Measurements from ENCODE around the gene MATN4. TPM values are rescaled to one million over a fixed set of nuclear protein-coding genes. Genes with fewer than 3 reads are reported as not detected.

The MATN4 gene
- total RNA-seq, 1 experiment from 2014 or later = 0.64 TPM

DNA sequence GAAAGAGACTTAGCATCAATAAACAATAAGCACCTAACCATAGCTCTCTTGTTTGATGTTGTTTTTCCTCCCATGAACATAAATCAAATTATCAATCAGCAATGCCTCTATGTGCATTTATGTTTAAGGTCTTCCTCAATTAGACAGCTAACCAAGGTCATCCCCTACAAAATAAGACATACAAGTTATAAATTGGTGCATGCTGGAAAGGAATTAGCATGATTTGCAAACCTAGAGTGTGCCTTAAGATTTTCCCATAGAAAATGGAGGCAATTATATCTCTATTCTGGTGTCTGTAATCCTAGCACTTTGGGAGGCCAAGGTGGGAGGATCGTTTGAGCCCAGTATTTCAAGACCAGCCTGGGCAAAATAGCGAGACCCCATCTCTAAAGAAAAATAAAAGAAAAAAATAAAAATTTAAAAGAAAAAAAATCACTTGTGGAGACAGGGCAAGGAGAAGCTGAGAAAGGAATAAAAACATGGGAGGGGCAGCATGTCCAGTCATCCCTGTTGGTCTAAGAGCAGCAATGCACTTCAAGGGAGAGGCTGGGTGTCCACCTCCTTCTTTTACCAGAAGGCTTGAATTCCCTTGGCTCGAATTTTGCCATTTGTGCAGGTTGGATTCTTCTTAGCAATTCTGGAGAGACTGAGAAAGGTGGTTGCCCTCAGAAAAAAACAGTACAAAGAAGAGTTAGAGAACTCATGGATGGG is 44.4 kb downstream of the MATN4 start:
- peaks cover 3% of the 10 kb centered on the region; the same call in 1 of the 2 replicates for H3K27me3 ChIP-seq (ENCODE audit: insufficient read depth, low read length)
- H3K4me1 ChIP-seq (ENCODE audit: control insufficient read depth in 1 of 2, insufficient read depth in 2 of 2, low read length in 2 of 2) = no peaks in the 10 kb centered on the region
- DNase-seq (ENCODE audit: low read depth, low spot score) (no peak), ATAC-seq (no peak)
- no peaks in the 10 kb centered on the region for H3K36me3 ChIP-seq (ENCODE audit: control insufficient read depth in 1 of 2, insufficient read depth in 2 of 2, low read length in 2 of 2)
- ChIA-PET CTCF (no interaction called here), POLR2A (no interaction called here), RAD21 (ENCODE audit: low non-redundant PET in 1 of 2, low total read pairs in 2 of 2, uncharacterized antibody in 2 of 2, unreplicated experiment in 2 of 2) (no interaction called here)
- intact Hi-C loops (cut with micrococcal nuclease) = no loop called here
- TF ChIP-seq RAD21 (IDR thresholded peaks at IDR 0.05; ENCODE audit: low read depth) (no peak), EGR1 (IDR thresholded peaks at IDR 0.05; ENCODE audit: low read depth) (no peak), CEBPB (IDR thresholded peaks at IDR 0.05; ENCODE audit: low read depth) (no peak), JUND (IDR thresholded peaks at IDR 0.05) (no peak), ZFX (IDR thresholded peaks at IDR 0.05) (no peak), EZH2phosphoT487 (IDR thresholded peaks at IDR 0.05; ENCODE audit: borderline replicate concordance) (no peak), ELF1 (IDR thresholded peaks at IDR 0.05; ENCODE audit: borderline replicate concordance, low read depth) (no peak), SP1 (IDR thresholded peaks at IDR 0.05; ENCODE audit: low read depth) (no peak), CBX3 (IDR thresholded peaks at IDR 0.05; ENCODE audit: low read depth) (no peak), SIN3A (IDR thresholded peaks at IDR 0.05; ENCODE audit: low read depth) (no peak), POLR2AphosphoS5 (IDR thresholded peaks at IDR 0.05; ENCODE audit: low read depth, low read length) (no peak), ZNF274 (IDR thresholded peaks at IDR 0.05; ENCODE audit: low read depth, low read length) (no peak), SRF (IDR thresholded peaks at IDR 0.05; ENCODE audit: low read depth) (no peak), EZH2 (IDR thresholded peaks at IDR 0.05) (no peak)
- TF ChIP-seq, protein P1, sequence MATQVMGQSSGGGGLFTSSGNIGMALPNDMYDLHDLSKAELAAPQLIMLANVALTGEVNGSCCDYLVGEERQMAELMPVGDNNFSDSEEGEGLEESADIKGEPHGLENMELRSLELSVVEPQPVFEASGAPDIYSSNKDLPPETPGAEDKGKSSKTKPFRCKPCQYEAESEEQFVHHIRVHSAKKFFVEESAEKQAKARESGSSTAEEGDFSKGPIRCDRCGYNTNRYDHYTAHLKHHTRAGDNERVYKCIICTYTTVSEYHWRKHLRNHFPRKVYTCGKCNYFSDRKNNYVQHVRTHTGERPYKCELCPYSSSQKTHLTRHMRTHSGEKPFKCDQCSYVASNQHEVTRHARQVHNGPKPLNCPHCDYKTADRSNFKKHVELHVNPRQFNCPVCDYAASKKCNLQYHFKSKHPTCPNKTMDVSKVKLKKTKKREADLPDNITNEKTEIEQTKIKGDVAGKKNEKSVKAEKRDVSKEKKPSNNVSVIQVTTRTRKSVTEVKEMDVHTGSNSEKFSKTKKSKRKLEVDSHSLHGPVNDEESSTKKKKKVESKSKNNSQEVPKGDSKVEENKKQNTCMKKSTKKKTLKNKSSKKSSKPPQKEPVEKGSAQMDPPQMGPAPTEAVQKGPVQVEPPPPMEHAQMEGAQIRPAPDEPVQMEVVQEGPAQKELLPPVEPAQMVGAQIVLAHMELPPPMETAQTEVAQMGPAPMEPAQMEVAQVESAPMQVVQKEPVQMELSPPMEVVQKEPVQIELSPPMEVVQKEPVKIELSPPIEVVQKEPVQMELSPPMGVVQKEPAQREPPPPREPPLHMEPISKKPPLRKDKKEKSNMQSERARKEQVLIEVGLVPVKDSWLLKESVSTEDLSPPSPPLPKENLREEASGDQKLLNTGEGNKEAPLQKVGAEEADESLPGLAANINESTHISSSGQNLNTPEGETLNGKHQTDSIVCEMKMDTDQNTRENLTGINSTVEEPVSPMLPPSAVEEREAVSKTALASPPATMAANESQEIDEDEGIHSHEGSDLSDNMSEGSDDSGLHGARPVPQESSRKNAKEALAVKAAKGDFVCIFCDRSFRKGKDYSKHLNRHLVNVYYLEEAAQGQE (IDR thresholded peaks at IDR 0.05; ENCODE audit: low read depth) = no peak
- TF ChIP-seq, protein P2, sequence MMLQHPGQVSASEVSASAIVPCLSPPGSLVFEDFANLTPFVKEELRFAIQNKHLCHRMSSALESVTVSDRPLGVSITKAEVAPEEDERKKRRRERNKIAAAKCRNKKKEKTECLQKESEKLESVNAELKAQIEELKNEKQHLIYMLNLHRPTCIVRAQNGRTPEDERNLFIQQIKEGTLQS (IDR thresholded peaks at IDR 0.05) = no peak
- TF ChIP-seq, protein P3, sequence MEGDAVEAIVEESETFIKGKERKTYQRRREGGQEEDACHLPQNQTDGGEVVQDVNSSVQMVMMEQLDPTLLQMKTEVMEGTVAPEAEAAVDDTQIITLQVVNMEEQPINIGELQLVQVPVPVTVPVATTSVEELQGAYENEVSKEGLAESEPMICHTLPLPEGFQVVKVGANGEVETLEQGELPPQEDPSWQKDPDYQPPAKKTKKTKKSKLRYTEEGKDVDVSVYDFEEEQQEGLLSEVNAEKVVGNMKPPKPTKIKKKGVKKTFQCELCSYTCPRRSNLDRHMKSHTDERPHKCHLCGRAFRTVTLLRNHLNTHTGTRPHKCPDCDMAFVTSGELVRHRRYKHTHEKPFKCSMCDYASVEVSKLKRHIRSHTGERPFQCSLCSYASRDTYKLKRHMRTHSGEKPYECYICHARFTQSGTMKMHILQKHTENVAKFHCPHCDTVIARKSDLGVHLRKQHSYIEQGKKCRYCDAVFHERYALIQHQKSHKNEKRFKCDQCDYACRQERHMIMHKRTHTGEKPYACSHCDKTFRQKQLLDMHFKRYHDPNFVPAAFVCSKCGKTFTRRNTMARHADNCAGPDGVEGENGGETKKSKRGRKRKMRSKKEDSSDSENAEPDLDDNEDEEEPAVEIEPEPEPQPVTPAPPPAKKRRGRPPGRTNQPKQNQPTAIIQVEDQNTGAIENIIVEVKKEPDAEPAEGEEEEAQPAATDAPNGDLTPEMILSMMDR (IDR thresholded peaks at IDR 0.05 in 2 of 3, conservative IDR thresholded peaks at IDR 0.05 in 1 of 3; ENCODE audit: borderline replicate concordance in 1 of 3, insufficient read depth in 1 of 3, low read depth in 2 of 3, low read length in 2 of 3) = no peak
- TF ChIP-seq, protein P4, sequence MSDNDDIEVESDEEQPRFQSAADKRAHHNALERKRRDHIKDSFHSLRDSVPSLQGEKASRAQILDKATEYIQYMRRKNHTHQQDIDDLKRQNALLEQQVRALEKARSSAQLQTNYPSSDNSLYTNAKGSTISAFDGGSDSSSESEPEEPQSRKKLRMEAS (IDR thresholded peaks at IDR 0.05) = no peak
- BruUV-seq (replicated peaks) = no TSS peak
- H2AFZ ChIP-seq (ENCODE audit: low read depth, low read length, poor library complexity, severe bottlenecking) = no peak overlapping the region
- H3K27ac ChIP-seq (ENCODE audit: low read depth, low read length) = no peak overlapping the region
- H3K9ac ChIP-seq (ENCODE audit: low read length) = no peak overlapping the region
- no peaks in the 10 kb centered on the region for H3K9me3 ChIP-seq (ENCODE audit: control insufficient read depth in 1 of 2, insufficient read depth in 1 of 2, low read depth in 1 of 2, low read length in 2 of 2)
- no peaks in the 10 kb centered on the region for H3K9me2 ChIP-seq (ENCODE audit: insufficient read depth)
- no peak overlapping the region for H3K4me2 ChIP-seq (ENCODE audit: low read length)
- H4K20me1 ChIP-seq (ENCODE audit: insufficient read depth) = no peaks in the 10 kb centered on the region
- H3K79me2 ChIP-seq (ENCODE audit: insufficient read depth, low read length) = no peaks in the 10 kb centered on the region
- H3K4me3 ChIP-seq (replicated peaks in 1 of 2; ENCODE audit: low read depth in 1 of 2, low read length in 2 of 2) = no peak overlapping the region
